Inferior parietal cortex (tissue), 1 donor: Measurements from ENCODE around the gene RC3H1.
"Not testable (repeated sequence)": the region's sequence is repeated elsewhere in the genome, so short reads cannot be mapped to it uniquely, and the experiment has no call there.

Experiments used
- DNase-seq: peaks from one replicate; pipeline ENCODE4 v3.0.0-alpha.2; 2016; ENCODE audit errors: extremely low spot score

RC3H1 gene, protein sequence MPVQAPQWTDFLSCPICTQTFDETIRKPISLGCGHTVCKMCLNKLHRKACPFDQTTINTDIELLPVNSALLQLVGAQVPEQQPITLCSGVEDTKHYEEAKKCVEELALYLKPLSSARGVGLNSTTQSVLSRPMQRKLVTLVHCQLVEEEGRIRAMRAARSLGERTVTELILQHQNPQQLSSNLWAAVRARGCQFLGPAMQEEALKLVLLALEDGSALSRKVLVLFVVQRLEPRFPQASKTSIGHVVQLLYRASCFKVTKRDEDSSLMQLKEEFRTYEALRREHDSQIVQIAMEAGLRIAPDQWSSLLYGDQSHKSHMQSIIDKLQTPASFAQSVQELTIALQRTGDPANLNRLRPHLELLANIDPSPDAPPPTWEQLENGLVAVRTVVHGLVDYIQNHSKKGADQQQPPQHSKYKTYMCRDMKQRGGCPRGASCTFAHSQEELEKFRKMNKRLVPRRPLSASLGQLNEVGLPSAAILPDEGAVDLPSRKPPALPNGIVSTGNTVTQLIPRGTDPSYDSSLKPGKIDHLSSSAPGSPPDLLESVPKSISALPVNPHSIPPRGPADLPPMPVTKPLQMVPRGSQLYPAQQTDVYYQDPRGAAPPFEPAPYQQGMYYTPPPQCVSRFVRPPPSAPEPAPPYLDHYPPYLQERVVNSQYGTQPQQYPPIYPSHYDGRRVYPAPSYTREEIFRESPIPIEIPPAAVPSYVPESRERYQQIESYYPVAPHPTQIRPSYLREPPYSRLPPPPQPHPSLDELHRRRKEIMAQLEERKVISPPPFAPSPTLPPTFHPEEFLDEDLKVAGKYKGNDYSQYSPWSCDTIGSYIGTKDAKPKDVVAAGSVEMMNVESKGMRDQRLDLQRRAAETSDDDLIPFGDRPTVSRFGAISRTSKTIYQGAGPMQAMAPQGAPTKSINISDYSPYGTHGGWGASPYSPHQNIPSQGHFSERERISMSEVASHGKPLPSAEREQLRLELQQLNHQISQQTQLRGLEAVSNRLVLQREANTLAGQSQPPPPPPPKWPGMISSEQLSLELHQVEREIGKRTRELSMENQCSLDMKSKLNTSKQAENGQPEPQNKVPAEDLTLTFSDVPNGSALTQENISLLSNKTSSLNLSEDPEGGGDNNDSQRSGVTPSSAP

DNA sequence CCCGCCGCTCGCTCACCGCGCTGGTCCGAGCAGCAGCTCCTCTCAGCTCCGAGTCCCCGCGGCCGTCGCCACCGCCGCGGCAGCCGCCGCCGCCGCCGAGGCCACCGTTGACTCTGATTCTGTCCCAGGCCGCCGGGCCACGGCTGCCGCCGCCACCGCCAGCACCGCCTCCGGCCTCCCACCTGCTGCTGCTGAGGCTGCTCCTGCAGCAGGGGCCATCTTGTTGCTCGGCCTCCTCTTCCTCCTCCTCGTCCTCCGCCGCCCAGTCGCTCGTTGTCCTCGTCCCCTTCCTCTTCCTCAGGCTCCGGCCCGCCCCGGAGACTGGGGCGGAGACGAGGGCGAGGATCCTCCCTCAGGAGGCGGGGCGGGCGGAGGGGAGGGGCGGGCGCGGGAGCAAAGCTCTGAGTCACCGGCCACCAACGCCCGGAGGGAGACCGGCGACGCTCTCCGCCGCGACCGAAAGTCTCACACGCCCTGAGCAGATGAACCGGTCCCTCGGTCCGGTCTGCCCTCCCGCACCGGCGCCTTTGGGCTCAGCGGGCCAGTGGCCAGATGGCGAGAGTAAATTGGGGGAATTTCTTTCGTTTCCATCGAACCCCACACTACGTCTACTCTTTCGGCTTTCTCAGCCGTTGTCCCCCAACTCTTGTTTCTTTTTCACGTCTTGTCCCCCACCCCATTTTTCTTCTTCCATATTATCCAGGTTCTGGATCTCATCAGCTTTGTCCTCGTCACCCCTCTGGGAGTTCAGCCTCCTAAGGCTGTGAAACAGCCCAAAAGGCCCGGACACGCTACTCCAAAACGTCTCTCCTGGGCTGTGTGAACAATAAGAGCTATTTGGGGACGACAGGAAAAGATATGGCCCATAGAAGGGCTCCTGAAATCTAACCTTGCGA lies at the start of gene RC3H1:
Gene RC3H1 (minus strand): TSS at position 278 of the 896 bp plus-strand sequence. CDS start 29,372 bp downstream, outside the sequence.
- peak; percentile 91 for DNase-seq

DNA sequence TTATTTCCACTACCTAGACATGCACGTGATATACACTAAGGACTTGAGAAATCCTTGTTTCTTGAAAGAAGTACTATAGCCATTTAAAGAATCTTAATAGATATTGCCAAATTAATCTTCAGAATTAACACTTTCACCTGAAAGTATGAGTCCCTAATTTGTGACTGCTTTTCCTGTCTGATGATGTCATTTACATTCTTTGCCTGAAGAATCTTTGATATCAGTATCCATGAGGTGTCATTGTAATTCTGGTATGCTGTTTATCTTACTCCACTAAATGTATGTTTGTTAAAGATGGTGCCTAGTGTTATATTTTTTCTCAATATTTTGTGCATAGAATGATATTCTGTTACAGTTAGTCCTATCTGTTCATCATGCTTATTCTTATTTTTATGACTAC lies 48.5 kb upstream of the RC3H1 start:
- no peak for DNase-seq

DNA sequence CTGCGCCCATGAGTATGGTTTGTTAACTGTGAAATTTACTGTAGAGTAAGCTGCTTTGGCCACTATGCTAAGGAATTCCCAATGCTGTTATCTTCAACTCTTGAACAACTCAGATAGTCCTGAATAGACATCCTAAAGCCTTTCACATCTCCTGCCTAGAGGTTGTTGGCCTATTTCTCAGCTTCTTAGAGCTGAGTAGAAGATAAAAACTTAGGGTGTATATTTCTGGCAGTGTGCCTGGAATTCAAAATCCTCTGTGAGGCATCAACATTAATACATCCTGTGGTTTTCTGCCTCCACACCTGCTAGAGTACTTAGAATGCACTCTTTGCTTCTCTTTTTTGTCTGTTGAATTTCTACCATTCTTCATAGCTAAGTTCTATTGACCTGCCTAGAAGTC lies 45.8 kb upstream of the RC3H1 start:
- no peak for DNase-seq

DNA sequence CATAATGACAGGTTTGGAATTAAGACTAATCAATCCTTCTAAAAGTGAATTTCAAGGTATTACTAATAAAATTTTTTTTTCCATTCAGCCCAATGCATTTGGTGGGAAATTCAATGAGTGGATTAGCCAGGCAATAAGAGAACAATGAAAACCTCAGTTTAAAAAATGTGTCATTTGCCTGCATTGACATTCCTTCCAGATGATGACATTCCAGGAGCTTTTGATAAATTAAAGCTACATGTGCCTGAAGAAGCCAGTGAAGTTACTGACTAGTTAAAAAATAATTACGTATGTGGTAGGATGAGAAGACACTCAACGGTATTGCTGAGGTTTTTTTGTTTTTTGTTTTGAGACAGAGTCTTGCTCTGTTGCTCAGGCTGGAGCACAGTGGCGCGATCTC lies 37.9 kb upstream of the RC3H1 start:
- no peak for DNase-seq

DNA sequence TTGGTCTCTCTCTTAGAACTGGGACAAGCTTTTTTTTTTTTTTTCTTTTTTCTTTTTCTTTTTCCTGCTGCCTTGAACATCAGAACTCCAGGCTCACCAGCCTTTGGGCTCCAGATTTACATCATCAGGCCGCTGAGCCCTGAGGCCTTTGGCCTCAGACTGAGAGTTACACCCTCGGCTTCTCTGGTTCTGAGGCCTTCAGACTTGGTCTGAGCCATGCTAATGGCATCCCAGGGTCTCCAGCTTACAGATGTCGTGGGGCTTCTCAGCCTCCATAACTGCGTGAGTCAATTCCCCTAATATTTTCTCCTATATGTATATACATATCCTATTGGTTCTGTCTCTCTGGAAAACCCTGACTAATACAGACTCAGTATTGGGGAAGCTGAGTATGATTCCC lies 36.5 kb upstream of the RC3H1 start:
- no peak for DNase-seq

DNA sequence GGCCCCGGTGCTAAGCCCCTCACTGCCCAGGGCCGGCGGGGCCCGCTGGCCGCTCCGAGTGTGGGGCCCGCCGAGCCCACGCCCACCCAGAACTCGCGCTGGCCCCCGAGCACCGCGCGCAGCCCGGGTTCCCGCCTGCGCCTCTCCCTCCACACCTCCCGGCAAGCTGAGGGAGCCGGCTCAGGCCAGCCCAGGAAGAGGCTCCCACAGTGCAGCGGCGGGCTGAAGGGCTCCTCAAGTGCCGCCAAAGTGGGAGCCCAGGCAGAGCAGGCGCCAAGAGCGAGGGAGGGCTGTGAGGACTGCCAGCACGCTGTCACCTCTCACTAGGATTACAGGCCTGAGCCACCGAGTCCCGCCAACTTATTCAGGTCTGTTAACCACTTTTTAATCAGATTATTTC lies 34.5 kb upstream of the RC3H1 start:
- DNase-seq = not testable (repeated sequence)

DNA sequence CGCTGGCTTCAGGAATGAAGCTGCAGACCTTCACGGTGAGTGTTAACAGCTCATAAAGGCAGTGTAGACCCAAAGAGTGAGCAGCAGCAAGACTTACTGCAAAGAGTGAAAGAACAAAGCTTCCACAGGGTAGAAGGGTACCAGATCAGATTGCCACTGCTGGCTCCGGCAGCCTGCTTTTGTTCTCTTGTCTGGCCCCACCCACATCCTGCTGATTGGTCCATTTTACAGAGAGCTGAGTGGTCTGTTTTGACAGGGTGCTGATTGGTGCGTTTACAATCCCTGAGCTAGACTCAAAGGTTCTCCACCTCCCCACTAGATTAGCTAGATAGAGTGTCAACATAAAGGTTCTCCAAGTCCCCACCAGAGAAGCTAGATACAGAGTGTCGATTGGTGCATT lies 33.6 kb upstream of the RC3H1 start:
- not testable (repeated sequence) for DNase-seq

DNA sequence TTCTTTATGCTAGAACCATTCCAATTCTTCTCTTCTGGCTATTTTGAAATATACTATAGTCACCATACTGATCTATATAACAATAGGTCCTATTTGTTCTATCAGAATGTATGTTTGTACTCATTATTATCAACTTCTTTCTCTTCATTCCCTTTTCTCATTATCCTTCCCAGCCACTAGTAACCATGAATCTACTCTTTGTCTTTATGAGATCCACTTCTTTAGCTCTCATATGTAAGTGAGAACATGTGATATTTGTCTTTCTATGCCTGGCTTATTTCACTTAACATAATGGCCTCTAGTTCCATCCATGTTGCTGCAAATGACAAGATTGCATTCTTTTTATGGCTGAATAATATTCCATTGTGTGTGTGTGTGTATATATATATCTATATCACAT lies 31.7 kb upstream of the RC3H1 start:
- no peak for DNase-seq

DNA sequence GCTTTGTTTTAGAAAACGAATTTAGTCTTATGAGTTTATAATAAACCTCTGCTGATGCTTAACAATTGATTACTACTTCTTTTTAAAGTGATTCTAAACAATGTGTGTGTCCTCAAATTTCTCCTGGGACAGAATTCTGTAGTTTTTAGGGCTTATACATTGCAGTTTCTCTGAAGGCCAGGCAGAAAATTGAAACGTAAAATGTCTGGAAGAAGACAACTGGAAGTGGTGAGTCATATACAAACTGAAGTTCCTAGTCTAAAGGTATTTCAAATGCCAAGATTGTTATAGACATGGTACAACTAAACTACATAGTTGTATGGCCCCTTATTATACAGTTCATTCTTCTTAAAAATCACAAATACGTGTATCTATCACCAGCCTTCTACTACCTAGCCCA lies 30.5 kb upstream of the RC3H1 start:
- peak; percentile 36 for DNase-seq

DNA sequence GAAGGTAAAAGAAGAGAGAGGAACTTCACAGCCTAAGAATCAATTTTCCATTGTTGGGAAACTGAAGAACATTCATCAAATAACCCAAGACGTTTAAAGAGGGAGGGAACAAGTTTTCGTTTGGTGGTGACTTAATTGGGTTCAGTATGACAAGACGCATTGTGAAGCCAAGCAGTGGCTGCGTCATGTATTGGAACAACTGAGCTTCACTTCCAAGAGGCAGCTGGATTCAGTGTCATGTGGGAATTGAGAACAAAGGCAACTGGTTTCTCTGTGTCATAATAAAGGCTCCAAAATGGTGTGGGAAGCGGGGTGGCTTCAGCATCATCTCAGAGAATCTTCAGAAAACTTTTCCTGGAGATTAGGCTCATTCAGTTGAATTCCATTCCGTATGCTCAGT lies 29.8 kb upstream of the RC3H1 start:
- peak; percentile 82 for DNase-seq

DNA sequence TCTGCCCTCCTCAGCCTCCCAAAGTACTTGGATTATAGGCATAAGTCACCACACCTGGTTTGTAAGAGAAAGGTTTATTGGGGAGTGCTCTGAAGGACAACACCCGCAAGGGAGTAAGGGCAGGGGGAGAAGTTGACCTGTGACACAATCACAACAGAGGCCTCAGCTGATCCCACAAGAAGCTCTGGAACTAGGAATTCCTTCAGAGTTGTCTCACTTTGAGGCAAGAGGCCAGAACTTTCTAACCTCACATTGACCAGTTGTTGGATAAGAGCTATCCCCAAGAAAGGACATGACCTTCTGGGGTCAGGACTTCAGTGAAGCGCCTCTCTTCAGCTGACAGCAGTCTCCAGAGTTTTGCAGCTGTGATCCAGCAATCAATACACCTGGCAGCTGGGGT lies 27.4 kb upstream of the RC3H1 start:
- DNase-seq = no peak

DNA sequence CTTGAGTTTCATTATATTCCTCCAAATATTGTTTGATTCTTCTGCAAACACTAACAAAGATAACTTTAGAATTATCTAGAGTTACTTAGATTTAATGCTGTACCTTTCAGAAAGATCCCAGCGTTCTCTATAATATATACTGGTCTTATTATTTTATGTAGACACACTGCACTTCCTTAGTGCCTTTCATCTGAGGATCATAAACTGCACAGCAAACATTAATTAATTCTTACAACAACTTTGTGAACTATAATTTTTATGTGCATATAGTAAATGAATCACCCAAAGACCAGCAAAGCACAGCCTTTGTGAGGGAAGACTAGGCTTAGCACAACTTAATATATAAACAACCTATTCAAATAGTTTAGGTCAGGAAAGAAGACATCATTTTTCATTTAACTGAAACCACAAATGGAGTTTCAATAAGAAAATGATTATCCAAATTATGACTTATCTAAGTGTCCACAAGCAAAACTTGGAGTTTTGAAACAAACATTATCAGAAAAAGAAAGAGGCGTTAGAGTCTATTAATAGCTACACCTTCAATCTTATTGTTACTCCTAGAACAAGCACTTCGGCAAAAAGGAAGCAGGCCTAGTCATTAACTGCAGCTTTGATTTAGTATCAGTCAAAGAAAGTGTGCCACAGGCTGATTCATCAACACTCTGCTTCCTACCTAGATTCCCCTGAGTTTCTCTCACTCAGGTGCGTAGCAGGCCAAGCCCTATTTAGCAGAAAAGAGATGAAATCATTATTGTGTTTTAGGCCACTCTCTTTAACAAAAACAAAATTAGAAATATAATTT lies 22.5 kb upstream of the RC3H1 start:
- DNase-seq = no peak

DNA sequence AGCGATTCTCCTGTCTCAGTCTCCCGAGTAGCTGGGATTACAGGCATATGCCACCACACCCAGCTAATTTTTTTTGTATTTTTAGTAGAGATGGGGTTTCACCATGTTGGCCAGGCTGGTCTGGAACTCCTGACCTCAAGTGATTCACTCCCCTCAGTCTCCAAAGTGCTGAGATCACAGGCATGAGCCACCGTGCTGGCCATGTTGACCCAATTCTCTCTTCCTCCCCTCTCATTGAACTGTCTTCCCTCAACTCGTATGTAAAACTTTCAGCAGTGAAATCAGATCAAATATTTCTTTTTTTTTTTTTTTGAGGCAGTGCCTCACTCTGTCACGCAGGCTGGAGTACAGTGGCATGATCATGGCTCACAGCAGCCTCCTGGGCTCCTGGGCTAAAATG lies 20.4 kb upstream of the RC3H1 start:
- DNase-seq = not testable (repeated sequence)

DNA sequence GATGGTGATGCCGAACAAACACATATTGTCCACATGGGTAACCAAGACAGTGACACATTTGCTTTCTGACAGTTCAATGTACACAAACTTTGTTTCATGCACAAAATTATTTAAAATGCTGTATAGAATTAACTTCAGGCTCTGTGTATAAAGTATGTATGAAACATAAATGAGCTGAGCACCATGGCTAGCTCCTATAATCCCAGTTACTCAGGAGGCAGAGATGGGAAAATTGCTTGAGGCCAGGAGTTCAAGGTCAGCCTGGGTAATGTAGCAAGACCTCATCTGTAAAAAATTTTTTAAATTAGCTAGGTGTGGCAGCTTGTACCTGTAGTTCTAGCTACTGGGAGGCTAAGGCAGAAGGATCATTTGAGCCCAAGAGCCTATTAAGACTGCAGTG lies 19.2 kb upstream of the RC3H1 start:
- no peak for DNase-seq

DNA sequence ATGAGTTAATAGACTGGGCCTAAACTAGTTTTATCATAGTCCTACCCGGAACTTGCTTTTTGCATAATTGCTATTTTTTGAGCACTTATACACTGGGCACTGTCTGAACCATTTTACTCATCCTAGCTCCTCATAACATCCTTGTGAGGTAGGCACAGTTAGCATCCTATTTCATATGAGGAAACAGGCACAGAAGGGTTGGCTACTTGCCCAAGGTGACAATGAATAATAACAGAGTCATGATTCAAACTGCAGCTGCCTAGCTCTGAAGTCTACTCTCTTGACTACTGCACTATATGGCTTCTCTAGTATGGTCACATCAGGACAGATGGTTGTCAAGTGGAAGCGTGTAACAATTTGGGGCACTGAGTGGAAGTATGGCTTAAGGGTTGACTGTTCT lies 18.2 kb upstream of the RC3H1 start:
- DNase-seq = no peak

DNA sequence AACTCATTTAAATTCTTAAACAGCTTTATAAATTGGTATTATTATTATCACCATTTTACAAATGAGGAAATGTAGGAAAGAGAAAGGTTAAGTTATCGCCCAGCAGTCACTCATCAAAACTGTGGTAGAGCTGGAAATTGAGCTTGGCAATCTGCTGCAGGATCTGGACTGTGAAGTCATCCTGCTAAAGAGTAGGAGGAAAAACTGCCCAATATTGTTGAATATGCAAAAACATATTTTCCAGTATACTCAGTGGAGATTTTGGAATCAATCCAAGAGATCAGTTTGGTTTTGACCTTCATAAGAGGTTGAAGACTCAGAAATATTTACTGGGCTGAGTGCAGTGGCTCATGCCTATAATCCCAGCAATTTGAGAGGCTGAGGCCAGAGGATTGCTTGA lies 16.9 kb upstream of the RC3H1 start:
- DNase-seq = no peak

DNA sequence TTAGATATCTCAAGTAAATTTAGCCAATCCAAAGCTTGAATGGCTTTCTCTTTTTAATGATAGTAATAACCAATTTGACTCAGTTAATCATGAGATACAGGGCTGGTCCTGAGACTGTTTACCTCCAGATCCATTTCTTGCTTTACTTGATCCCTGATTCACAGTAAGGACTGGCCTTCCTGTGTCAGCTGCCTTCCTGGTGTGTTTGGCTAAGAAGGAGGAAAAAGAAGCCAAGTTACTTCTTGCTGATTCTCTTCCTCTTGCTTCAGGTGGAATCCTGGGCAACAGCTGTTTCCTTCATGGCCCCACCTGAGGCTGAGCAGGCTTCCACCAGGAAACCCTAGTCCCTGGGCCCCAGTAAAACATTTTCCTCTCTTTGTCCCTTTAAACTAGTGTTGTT lies 14.6 kb upstream of the RC3H1 start:
- DNase-seq = no peak

DNA sequence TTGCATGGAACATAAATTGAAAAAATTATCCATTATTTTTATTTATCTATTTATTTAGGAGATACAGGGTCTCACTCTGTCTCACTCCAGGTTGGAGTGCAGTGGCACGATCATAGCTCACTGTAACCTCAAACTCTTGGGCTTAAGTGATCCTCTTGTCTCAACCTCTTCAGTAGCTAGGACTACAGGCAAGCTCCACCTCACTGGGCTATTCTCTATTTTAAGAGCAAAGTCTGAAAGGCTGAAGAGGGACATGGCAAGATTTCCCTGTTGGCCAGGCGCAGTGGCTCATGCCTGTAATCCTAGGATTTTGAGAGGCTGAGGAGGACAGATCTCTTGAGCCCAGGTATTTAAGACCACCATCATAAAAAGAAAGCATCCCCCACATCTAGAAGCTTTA lies 14.0 kb upstream of the RC3H1 start:
- no peak for DNase-seq

DNA sequence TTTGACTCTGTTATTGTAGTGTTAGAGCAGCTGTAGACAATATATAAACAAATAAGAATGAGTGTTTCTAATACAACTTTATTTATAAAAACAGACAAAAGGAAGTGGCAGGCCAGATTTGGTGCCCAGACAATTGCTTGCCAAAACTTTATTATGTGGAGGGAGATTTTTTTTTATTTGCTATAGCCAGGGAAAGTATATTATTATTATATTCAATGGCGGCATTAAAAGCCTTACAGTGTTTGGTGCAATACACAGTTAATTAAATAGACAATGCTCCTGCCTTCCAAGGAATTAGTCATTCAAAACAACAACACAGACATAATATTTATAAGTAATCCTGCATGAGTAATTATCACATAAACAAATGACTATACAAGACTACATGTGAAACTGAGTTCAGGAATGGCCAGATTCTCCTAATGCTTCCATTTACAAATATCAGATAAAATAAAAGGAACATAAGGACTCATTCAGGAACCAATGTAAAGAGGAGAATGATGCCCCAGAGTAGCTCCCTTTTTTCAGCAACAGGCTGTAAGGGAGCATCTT lies 10.6 kb upstream of the RC3H1 start:
- no peak for DNase-seq

DNA sequence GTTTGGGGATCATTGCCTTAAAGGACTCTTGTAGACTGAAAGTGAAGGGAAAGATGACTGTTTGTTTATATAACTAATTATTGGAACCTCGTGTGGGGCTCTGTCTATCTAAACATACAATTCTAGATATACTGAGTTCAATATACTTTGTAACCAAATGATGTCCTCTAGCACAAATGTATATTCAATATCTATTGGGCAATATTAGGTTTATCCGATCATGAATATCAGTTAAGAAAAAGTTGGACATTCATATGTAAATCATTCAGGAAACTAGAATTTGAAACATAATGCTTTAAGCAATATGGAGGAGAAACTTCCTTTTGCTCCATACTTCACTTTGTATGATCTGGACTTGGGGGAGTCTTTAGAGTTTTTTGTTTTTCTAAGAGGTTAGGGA lies 8.9 kb upstream of the RC3H1 start:
- no peak for DNase-seq
